Naive thymus-derived CD4-positive, alpha-beta T cell (primary cell): ENCODE results near the gene HUS1. TPM values are rescaled to one million over a fixed set of nuclear protein-coding genes. Genes with fewer than 3 reads are reported as not detected.

Experiments
- ATAC-seq: fragments of 150-1000 bp; cut with Tn5 transposase; 2 replicates; pipeline ENCODE4 v1.10.0; 2021; ENCODE audit warnings: mild to moderate bottlenecking, moderate library complexity
- CTCF ChIA-PET: fragments of 350-600 bp; sonication (Branson Sonifier 250); formaldehyde crosslinking; loops from one replicate; lab custom pipeline; 2021; ENCODE audit warnings: antibody characterized with exemption; lab: Charles Lee
- POLR2A ChIA-PET: fragments of 350-600 bp; sonication (Branson Sonifier 250); formaldehyde crosslinking; loops from one replicate; lab custom pipeline; 2021; ENCODE audit warnings: antibody characterized with exemption, inconsistent platforms; lab: Charles Lee
- DNase-seq, 9 donors: peaks; one replicate each; pipeline versions ENCODE4 v3.0.0 to v3.0.0-alpha.2; 2020 to 2022; ENCODE audit warnings: mixed read lengths in 1 of 9
- H3K27ac ChIP-seq: one replicate; pipeline ENCODE4 v1.7.0; 2013; ENCODE audit warnings: mild to moderate bottlenecking, low read depth, low read length, moderate library complexity
- H3K27me3 ChIP-seq, 2 donors: one replicate each; pipeline ENCODE4 v1.7.0; 2013; ENCODE audit warnings: low read length in 2 of 2, mild to moderate bottlenecking in 2 of 2, moderate library complexity in 2 of 2; ENCODE audit not compliant: control insufficient read depth in 2 of 2, insufficient read depth in 2 of 2
- H3K36me3 ChIP-seq, 3 experiments: 1 replicate in 2 of 3; 2 replicates in 1 of 3; pipeline ENCODE4 v1.7.0; 2013; ENCODE audit warnings: low read length in 3 of 3, mild to moderate bottlenecking in 3 of 3, moderate library complexity in 1 of 3; ENCODE audit not compliant: insufficient read depth in 3 of 3, control insufficient read depth in 2 of 3
- H3K4me1 ChIP-seq, 2 donors: one replicate each; pipeline ENCODE4 v1.7.0; 2013; ENCODE audit warnings: low read length in 2 of 2, mild to moderate bottlenecking in 2 of 2, moderate library complexity in 1 of 2; ENCODE audit not compliant: control insufficient read depth in 2 of 2, insufficient read depth in 2 of 2
- H3K4me3 ChIP-seq: 2 replicates; pipeline ENCODE4 v1.7.0; 2013; ENCODE audit warnings: mild to moderate bottlenecking, low read length
- H3K9me3 ChIP-seq, 3 experiments: 1 replicate in 2 of 3; 2 replicates in 1 of 3; pipeline ENCODE4 v1.7.0; 2013; ENCODE audit warnings: low read length in 3 of 3; ENCODE audit not compliant: control insufficient read depth in 2 of 3
- H3K27ac Mint-ChIP-seq, 9 donors: one replicate each; pipeline ENCODE4 v1.8.0; 2020 to 2022; ENCODE audit warnings: mixed read lengths in 9 of 9, mild to moderate bottlenecking in 8 of 9, moderate library complexity in 5 of 9, inconsistent platforms in 2 of 9
- H3K27me3 Mint-ChIP-seq, 5 donors: one replicate each; pipeline ENCODE4 v1.8.0; 2021 to 2022; ENCODE audit warnings: mixed read lengths in 5 of 5, mild to moderate bottlenecking in 1 of 5
- H3K36me3 Mint-ChIP-seq, 5 donors: one replicate each; pipeline ENCODE4 v1.8.0; 2020 to 2022; ENCODE audit warnings: mixed read lengths in 5 of 5, mild to moderate bottlenecking in 3 of 5, inconsistent platforms in 1 of 5
- H3K4me1 Mint-ChIP-seq, 7 donors: one replicate each; pipeline ENCODE4 v1.8.0; 2020 to 2022; ENCODE audit warnings: mixed read lengths in 7 of 7, mild to moderate bottlenecking in 3 of 7, inconsistent platforms in 1 of 7
- H3K4me3 Mint-ChIP-seq, 10 donors: one replicate each; pipeline ENCODE4 v1.8.0; 2020 to 2022; ENCODE audit warnings: mild to moderate bottlenecking in 10 of 10, mixed read lengths in 10 of 10, moderate library complexity in 6 of 10, inconsistent platforms in 2 of 10
- H3K9me3 Mint-ChIP-seq, 11 donors: one replicate each; pipeline ENCODE4 v1.8.0; 2020 to 2022; ENCODE audit warnings: mixed read lengths in 11 of 11, mild to moderate bottlenecking in 4 of 11, inconsistent platforms in 1 of 11, moderate library complexity in 1 of 11
- intact Hi-C, 2 donors: fragments of 100-400 bp; cut with micrococcal nuclease; formaldehyde crosslinking; loops; one replicate each; pipeline ENCODE4 v1.15.1; 2023
- polyA plus RNA-seq, 2 donors: library from polyadenylated mRNA; unstranded; fragments of 300-500 nt; fragmentation: Illumina TruSeq; gene quantifications; one replicate each; pipeline ENCODE4 v1.2.3, GENCODE V29; 2021
- total RNA-seq, 6 experiments: library from RNA in 5 of 6; stranded (reverse) in 5 of 6; gene quantifications; 1 replicate in 5 of 6; 2 replicates in 1 of 6; pipeline ENCODE4 v1.2.3 and lab custom pipeline; 2021 to 2026

The HUS1 gene
- total and polyA plus RNA-seq, 7 experiments from 2014 or later = 36.1 to 84.0 (median 67.6) TPM

- no peak overlapping the region for H3K4me3 ChIP-seq
- no peak overlapping the region for H3K27ac ChIP-seq
- no peaks in the 10 kb centered on the region for H3K9me3 ChIP-seq
- DNase-seq = no peak
- H3K9me3 Mint-ChIP-seq = peaks cover 0 to 12% (median 0%) of the 10 kb centered on the region in 11 donors
- peaks cover 0 to 16% (median 0%) of the 10 kb centered on the region in 5 donors for H3K27me3 Mint-ChIP-seq
- H3K4me1 Mint-ChIP-seq = peaks cover 0 to 5% (median 0%) of the 10 kb centered on the region in 7 donors
- H3K27me3 ChIP-seq = no peaks in the 10 kb centered on the region
- H3K4me3 Mint-ChIP-seq = no peak overlapping the region
- ATAC-seq = no peak
- H3K4me1 ChIP-seq = no peaks in the 10 kb centered on the region
- no peaks in the 10 kb centered on the region for H3K36me3 ChIP-seq
- CTCF ChIA-PET = no interaction called here
- H3K27ac Mint-ChIP-seq = no peak overlapping the region
- intact Hi-C loops = no loop called here
- POLR2A ChIA-PET = no interaction called here
- peaks cover 0 to 9% (median 0%) of the 10 kb centered on the region in 5 donors for H3K36me3 Mint-ChIP-seq
Measured at GRCh38 chr7:47999413-47999812, 20.0 kb upstream of the HUS1 start.

- POLR2A ChIA-PET = interaction anchor here (0.9 to 2.7 kb wide), 13 partner anchors 10 to 122 kb away, joined by 3 to 37 read pairs (median 5); partner anchors contain the start of gene UPP1
- H3K4me3 ChIP-seq = peak overlapping the region; percentile 84
Measured at GRCh38 chr7:47992446-47992845, 13.0 kb upstream of the HUS1 start.

GRCh38 chr7:47991741-47992311, 12.4 kb upstream of the HUS1 start:
- peak; percentile 63 to 86 (median 83) for DNase-seq
- peak overlapping the region; percentile 59 for H3K27ac ChIP-seq
- H3K4me3 Mint-ChIP-seq = peak overlapping the region; percentile 85 to 98 (median 94)
- H3K27me3 ChIP-seq = no peaks in the 10 kb centered on the region
- H3K4me3 ChIP-seq = peak overlapping the region; percentile 84
- H3K9me3 ChIP-seq = no peaks in the 10 kb centered on the region
- H3K36me3 Mint-ChIP-seq = peaks cover 0 to 8% (median 0%) of the 10 kb centered on the region in 5 donors
- H3K4me1 Mint-ChIP-seq = peaks cover 13 to 24% (median 20%) of the 10 kb centered on the region in 7 donors
- ChIA-PET POLR2A (interaction anchor here (0.7 to 2.7 kb wide), 14 partner anchors 9 to 123 kb away, joined by 3 to 37 read pairs (median 5); partner anchors contain the start of gene UPP1), CTCF (interaction anchor here (0.8 to 3.8 kb wide), 12 partner anchors 9 to 116 kb away, joined by 3 to 91 read pairs (median 4); partner anchors contain the start of gene UPP1)
- H3K27ac Mint-ChIP-seq = peak overlapping the region; percentile 86 to 99 (median 94)
- H3K36me3 ChIP-seq = no peaks in the 10 kb centered on the region
- H3K9me3 Mint-ChIP-seq = peaks cover 0 to 11% (median 0%) of the 10 kb centered on the region in 11 donors
- intact Hi-C loops = loop anchor here (1.0 kb wide), 8 partner anchors 13 to 163 kb away; partner anchors contain the start of genes C7orf57 (in 2 of the 2), HUS1 (in 2 of the 2) and UPP1 (in 2 of the 2)
- no peaks in the 10 kb centered on the region for H3K27me3 Mint-ChIP-seq
- ATAC-seq = peak; percentile 99
- H3K4me1 ChIP-seq = peaks cover 12% of the 10 kb centered on the region in 2 donors

More at GRCh38 chr7:47992446-47992845, 13.0 kb upstream of the HUS1 start:
- peak overlapping the region; percentile 85 to 98 (median 94) for H3K4me3 Mint-ChIP-seq
- Histone ChIP-seq H3K27me3 (no peaks in the 10 kb centered on the region), H3K27ac (peak overlapping the region; percentile 59), H3K36me3 (no peaks in the 10 kb centered on the region), H3K4me1 (peaks cover 12% of the 10 kb centered on the region in 2 donors), H3K9me3 (no peaks in the 10 kb centered on the region)
- CTCF ChIA-PET = interaction anchor here (1.0 to 3.8 kb wide), 8 partner anchors 8 to 115 kb away, joined by 4 to 91 read pairs (median 5); no protein-coding TSS in a partner anchor
- no peak for DNase-seq
- intact Hi-C loops = loop anchor here in 1 of 2 donors (1.0 kb wide), 2 partner anchors 43 to 54 kb away; partner anchors contain the start of gene C7orf57
- no peak for ATAC-seq
- H3K27me3 Mint-ChIP-seq = no peaks in the 10 kb centered on the region
- H3K9me3 Mint-ChIP-seq = peaks cover 0 to 11% (median 0%) of the 10 kb centered on the region in 11 donors
- H3K4me1 Mint-ChIP-seq = peaks cover 13 to 24% (median 20%) of the 10 kb centered on the region in 7 donors
- H3K36me3 Mint-ChIP-seq = peaks cover 0 to 8% (median 0%) of the 10 kb centered on the region in 5 donors
- H3K27ac Mint-ChIP-seq = peak overlapping the region; percentile 86 to 99 (median 94)

GRCh38 chr7:47991270-47991669, 11.9 kb upstream of the HUS1 start:
- Histone ChIP-seq H3K4me1 (peaks cover 12% of the 10 kb centered on the region in 2 donors), H3K27me3 (no peaks in the 10 kb centered on the region), H3K4me3 (peak overlapping the region; percentile 84), H3K36me3 (no peaks in the 10 kb centered on the region), H3K27ac (peak overlapping the region; percentile 59), H3K9me3 (no peaks in the 10 kb centered on the region)
- H3K4me1 Mint-ChIP-seq = peaks cover 13 to 24% (median 20%) of the 10 kb centered on the region in 7 donors
- H3K27ac Mint-ChIP-seq = peak overlapping the region; percentile 86 to 99 (median 94)
- peak overlapping the region; percentile 85 to 98 (median 94) for H3K4me3 Mint-ChIP-seq
- H3K27me3 Mint-ChIP-seq = no peaks in the 10 kb centered on the region
- ATAC-seq (no peak), DNase-seq (no peak)
- peaks cover 0 to 11% (median 0%) of the 10 kb centered on the region in 11 donors for H3K9me3 Mint-ChIP-seq
- ChIA-PET CTCF (interaction anchor here (0.8 to 3.8 kb wide), 11 partner anchors 9 to 116 kb away, joined by 3 to 91 read pairs (median 4); partner anchors contain the start of gene UPP1), POLR2A (interaction anchor here (0.7 to 2.7 kb wide), 11 partner anchors 9 to 123 kb away, joined by 3 to 37 read pairs (median 5); partner anchors contain the start of gene UPP1)
- H3K36me3 Mint-ChIP-seq = peaks cover 0 to 8% (median 0%) of the 10 kb centered on the region in 5 donors
- intact Hi-C loops = loop anchor here (1.0 kb wide), 7 partner anchors 12 to 164 kb away; partner anchors contain the start of genes HUS1 (in 2 of the 2), UPP1 (in 2 of the 2) and C7orf57 (in 1 of the 2)

GRCh38 chr7:47990592-47990991, 11.2 kb upstream of the HUS1 start:
- no peaks in the 10 kb centered on the region for H3K36me3 ChIP-seq
- no peaks in the 10 kb centered on the region for H3K9me3 ChIP-seq
- peaks cover 0 to 11% (median 0%) of the 10 kb centered on the region in 11 donors for H3K9me3 Mint-ChIP-seq
- no peaks in the 10 kb centered on the region for H3K27me3 Mint-ChIP-seq
- H3K36me3 Mint-ChIP-seq = peaks cover 0 to 8% (median 0%) of the 10 kb centered on the region in 5 donors
- ATAC-seq (no peak), DNase-seq (no peak)
- no peak overlapping the region for H3K27ac ChIP-seq
- intact Hi-C loops = no loop called here
- CTCF ChIA-PET = interaction anchor here (0.8 to 3.8 kb wide), 5 partner anchors 8 to 117 kb away, joined by 4 to 91 read pairs (median 7); no protein-coding TSS in a partner anchor
- peak overlapping the region in 4 of 9 donors; percentile 34 to 88 (median 55) for H3K27ac Mint-ChIP-seq
- H3K4me1 ChIP-seq = peaks cover 12% of the 10 kb centered on the region in 2 donors
- peaks cover 13 to 24% (median 20%) of the 10 kb centered on the region in 7 donors for H3K4me1 Mint-ChIP-seq
- POLR2A ChIA-PET = interaction anchor here (0.6 to 2.7 kb wide), 6 partner anchors 8 to 118 kb away, joined by 5 to 37 read pairs (median 11); partner anchors contain the start of gene UPP1
- H3K4me3 Mint-ChIP-seq = peak overlapping the region in 4 of 10 donors; percentile 18 to 56 (median 34)
- no peaks in the 10 kb centered on the region for H3K27me3 ChIP-seq
- H3K4me3 ChIP-seq = no peak overlapping the region
